HL-60 (cell line): ENCODE measurements around the gene AP3M1.
A peak's percentile ranks its signal among the peaks of the same experiment; 100 is the strongest.

Experiments
- DNase-seq, 2 experiments: peaks; one replicate each; pipeline ENCODE4 v3.0.0-alpha.2; 2010 to 2020; ENCODE audit warnings: low read depth in 1 of 2, low spot score in 1 of 2
- H3K27ac ChIP-seq: fragments of 250-450 bp; sonication (Bioruptor Pico); replicated peaks from 2 replicates; pipeline ENCODE4 v1.5.1; 2020; ENCODE audit warnings: mild to moderate bottlenecking, moderate library complexity
- H3K27me3 ChIP-seq: fragments of 250-450 bp; sonication (Bioruptor Pico); 2 replicates; pipeline ENCODE4 v1.5.1; 2021; ENCODE audit warnings: mild to moderate bottlenecking, moderate library complexity; ENCODE audit not compliant: insufficient read depth, poor library complexity, severe bottlenecking
- H3K4me3 ChIP-seq: replicated peaks from 2 replicates; pipeline ENCODE4 v1.5.1; 2011; ENCODE audit warnings: mild to moderate bottlenecking, control low read depth, low read length; ENCODE audit not compliant: insufficient read depth
- GABPA ChIP-seq: IDR thresholded peaks from 2 replicates; pipeline ENCODE4 v1.6.1; 2012; ENCODE audit warnings: low read depth
- POLR2AphosphoS5 ChIP-seq: IDR thresholded peaks from 2 replicates; pipeline ENCODE4 v1.6.1; 2012; ENCODE audit warnings: low read depth
- SPI1 ChIP-seq: IDR thresholded peaks from 2 replicates; pipeline ENCODE4 v1.6.1; 2012; ENCODE audit warnings: low read depth, mild to moderate bottlenecking, borderline replicate concordance
- TF ChIP-seq, protein P1 (sequence below): IDR thresholded peaks from one replicate; pipeline ENCODE4 v1.5.1; 2011; ENCODE audit warnings: low read length, control low read depth, inconsistent platforms; ENCODE audit not compliant: insufficient read depth
- TF ChIP-seq, protein P2 (sequence below): IDR thresholded peaks from 2 replicates; pipeline ENCODE4 v1.6.1; 2012; ENCODE audit warnings: low read depth; ENCODE audit not compliant: insufficient replicate concordance

The AP3M1 gene

DNA sequence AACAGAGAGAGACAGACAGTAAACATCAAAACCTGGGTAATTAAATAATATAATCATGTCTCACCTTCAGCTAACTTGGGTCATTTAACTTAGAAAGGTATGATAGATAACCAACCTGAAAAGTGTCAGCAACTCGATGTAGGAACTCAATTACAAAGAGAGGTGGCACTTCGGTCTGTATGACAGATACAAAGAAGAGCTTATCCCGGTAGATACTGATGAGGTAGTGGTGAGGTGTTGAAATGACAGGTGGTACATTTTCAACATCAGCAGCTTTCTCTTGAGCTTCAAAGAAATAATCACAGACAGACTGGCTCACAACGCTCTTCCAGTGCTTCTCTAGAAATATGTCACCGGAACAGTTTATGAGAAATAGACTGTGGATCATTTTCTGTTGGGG is 12.6 kb downstream of the AP3M1 start:
- no peak for DNase-seq
- Histone ChIP-seq H3K4me3 (no peak overlapping the region), H3K27me3 (no peaks in the 10 kb centered on the region), H3K27ac (no peak overlapping the region)
- TF ChIP-seq SPI1 (no peak), GABPA (no peak), POLR2AphosphoS5 (no peak)
- TF ChIP-seq, protein P1, sequence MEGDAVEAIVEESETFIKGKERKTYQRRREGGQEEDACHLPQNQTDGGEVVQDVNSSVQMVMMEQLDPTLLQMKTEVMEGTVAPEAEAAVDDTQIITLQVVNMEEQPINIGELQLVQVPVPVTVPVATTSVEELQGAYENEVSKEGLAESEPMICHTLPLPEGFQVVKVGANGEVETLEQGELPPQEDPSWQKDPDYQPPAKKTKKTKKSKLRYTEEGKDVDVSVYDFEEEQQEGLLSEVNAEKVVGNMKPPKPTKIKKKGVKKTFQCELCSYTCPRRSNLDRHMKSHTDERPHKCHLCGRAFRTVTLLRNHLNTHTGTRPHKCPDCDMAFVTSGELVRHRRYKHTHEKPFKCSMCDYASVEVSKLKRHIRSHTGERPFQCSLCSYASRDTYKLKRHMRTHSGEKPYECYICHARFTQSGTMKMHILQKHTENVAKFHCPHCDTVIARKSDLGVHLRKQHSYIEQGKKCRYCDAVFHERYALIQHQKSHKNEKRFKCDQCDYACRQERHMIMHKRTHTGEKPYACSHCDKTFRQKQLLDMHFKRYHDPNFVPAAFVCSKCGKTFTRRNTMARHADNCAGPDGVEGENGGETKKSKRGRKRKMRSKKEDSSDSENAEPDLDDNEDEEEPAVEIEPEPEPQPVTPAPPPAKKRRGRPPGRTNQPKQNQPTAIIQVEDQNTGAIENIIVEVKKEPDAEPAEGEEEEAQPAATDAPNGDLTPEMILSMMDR = no peak
- TF ChIP-seq, protein P2, sequence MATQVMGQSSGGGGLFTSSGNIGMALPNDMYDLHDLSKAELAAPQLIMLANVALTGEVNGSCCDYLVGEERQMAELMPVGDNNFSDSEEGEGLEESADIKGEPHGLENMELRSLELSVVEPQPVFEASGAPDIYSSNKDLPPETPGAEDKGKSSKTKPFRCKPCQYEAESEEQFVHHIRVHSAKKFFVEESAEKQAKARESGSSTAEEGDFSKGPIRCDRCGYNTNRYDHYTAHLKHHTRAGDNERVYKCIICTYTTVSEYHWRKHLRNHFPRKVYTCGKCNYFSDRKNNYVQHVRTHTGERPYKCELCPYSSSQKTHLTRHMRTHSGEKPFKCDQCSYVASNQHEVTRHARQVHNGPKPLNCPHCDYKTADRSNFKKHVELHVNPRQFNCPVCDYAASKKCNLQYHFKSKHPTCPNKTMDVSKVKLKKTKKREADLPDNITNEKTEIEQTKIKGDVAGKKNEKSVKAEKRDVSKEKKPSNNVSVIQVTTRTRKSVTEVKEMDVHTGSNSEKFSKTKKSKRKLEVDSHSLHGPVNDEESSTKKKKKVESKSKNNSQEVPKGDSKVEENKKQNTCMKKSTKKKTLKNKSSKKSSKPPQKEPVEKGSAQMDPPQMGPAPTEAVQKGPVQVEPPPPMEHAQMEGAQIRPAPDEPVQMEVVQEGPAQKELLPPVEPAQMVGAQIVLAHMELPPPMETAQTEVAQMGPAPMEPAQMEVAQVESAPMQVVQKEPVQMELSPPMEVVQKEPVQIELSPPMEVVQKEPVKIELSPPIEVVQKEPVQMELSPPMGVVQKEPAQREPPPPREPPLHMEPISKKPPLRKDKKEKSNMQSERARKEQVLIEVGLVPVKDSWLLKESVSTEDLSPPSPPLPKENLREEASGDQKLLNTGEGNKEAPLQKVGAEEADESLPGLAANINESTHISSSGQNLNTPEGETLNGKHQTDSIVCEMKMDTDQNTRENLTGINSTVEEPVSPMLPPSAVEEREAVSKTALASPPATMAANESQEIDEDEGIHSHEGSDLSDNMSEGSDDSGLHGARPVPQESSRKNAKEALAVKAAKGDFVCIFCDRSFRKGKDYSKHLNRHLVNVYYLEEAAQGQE = no peak

DNA sequence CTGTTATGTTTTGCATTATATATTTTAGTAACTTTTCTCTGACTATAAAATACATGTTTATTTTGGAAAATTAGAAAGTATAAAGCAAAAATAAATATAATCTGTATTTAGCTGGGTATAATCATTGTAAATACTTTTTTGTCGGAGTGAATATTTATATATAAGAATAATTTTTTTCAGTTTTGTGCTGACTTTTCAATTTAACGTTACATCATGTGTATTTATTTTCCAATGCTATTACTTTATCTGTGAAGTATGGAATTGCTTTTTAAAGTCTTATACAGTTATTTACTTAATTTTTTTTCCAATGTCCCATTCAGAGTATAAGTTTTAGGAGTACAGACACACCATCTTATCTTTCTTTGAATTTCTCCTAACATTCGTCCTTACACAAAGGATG is 15.2 kb downstream of the AP3M1 start:
- Histone ChIP-seq H3K4me3 (no peak overlapping the region), H3K27me3 (no peaks in the 10 kb centered on the region), H3K27ac (no peak overlapping the region)
- DNase-seq = no peak
- TF ChIP-seq, protein P1 = no peak
- TF ChIP-seq, protein P2 = no peak
- TF ChIP-seq POLR2AphosphoS5 (no peak), GABPA (no peak), SPI1 (no peak)

DNA sequence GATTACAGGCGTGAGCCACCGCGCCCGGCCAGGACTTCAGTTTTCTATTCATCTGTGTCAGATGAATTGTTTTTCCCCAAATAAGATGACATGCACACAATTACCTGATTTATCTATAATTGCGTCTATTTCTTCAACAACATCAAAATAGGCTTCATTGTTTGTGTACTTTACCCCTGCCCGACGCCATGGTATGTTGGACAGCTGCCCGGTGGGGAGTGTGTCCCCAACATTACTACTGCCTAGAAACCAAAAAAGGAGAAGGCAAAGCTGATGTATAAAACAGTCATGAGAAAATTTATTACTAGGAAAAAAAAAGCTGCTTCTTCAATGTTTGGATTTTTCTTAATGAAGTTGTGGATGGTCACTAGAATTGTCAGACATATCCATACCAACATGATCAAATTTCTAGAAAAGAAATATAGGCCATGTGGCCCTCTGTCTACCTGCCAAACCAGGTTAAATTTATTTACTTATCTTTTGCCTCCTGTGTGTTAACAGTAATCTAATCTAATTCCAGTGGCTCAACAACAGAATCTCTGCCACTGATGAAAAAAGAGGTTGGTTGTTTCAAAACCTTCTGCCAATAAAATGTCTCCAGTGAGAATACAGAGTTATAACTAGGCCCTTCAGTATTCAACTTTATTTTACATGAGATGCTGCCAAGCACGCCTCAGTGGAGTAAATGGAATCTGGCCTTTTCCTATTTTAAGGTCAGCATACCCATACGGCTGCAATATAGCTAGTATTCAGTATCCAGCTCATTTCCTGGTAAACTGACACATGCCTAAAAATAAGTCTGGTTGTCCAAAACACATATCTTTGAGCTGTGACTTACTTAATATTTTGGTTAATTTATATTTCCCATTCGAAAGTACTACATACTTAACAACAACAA is 16.5 kb downstream of the AP3M1 start:
- DNase-seq = no peak

DNA sequence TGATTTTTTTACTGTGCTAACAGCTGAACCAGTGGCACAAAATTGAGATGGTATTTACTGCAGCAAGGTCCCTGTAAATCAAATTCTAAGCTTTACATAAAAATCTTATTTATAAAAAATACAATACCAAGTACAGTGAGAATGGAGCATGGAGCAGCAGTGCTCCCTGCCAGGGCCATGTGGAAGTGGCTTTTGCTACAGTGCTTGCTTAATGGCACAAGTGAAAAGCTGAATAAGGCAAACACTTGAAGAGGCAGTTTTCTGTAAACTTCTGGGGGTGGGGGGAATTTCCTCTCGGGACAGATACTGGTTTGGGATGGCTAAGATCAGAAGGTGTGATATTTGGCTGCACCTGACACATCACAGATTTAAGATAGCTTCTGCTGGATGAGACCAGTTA is 27.5 kb downstream of the AP3M1 start:
- TF ChIP-seq SPI1 (no peak), POLR2AphosphoS5 (no peak), GABPA (no peak)
- TF ChIP-seq, protein P2 = no peak
- TF ChIP-seq, protein P1 = no peak
- DNase-seq = peak in 1 of 2 experiments; percentile 37
- Histone ChIP-seq H3K27ac (no peak overlapping the region; the same call in 1 of the 2 replicates), H3K4me3 (no peak overlapping the region), H3K27me3 (no peaks in the 10 kb centered on the region)

More for the DNA sequence above, 16.5 kb downstream of the AP3M1 start:
- no peaks in the 10 kb centered on the region for H3K27me3 ChIP-seq
- no peak overlapping the region for H3K4me3 ChIP-seq
- TF ChIP-seq GABPA = no peak
- H3K27ac ChIP-seq = no peak overlapping the region
